Neural cell (in vitro differentiated cells): ENCODE data around the gene PPFIBP2.

ENCODE experiments used
- EP300 ChIP-seq: fragments of 450-650 bp; conservative IDR thresholded peaks from 2 replicates; pipeline ENCODE4 v1.6.1; 2014; ENCODE audit warnings: antibody characterized with exemption, mild to moderate bottlenecking, moderate library complexity; ENCODE audit not compliant: poor library complexity, severe bottlenecking
- EZH2 ChIP-seq: fragments of 200-600, 300-800 bp; shearing (Covaris generic), sonication (generic); IDR thresholded peaks from 2 replicates; pipeline ENCODE4 v1.6.1; 2014; ENCODE audit warnings: antibody characterized with exemption, low read length, borderline replicate concordance, mild to moderate bottlenecking; ENCODE audit not compliant: insufficient read depth, poor library complexity, severe bottlenecking
- MXI1 ChIP-seq: fragments of 450-650 bp; conservative IDR thresholded peaks from 2 replicates; pipeline ENCODE4 v1.6.1; 2014; ENCODE audit warnings: antibody characterized with exemption, mild to moderate bottlenecking; ENCODE audit not compliant: poor library complexity, severe bottlenecking
- POLR2AphosphoS5 ChIP-seq: IDR thresholded peaks from 2 replicates; pipeline ENCODE4 v1.6.1; 2012
- RAD21 ChIP-seq: fragments of 450-650 bp; conservative IDR thresholded peaks from 2 replicates; pipeline ENCODE4 v1.6.1; 2014; ENCODE audit warnings: antibody characterized with exemption, mild to moderate bottlenecking, moderate library complexity
- TF ChIP-seq, protein P1 (sequence below): fragments of 450-650 bp; IDR thresholded peaks from 2 replicates; pipeline ENCODE4 v1.5.1; 2014; ENCODE audit warnings: antibody characterized with exemption, mild to moderate bottlenecking, moderate library complexity; ENCODE audit not compliant: poor library complexity, severe bottlenecking

DNA sequence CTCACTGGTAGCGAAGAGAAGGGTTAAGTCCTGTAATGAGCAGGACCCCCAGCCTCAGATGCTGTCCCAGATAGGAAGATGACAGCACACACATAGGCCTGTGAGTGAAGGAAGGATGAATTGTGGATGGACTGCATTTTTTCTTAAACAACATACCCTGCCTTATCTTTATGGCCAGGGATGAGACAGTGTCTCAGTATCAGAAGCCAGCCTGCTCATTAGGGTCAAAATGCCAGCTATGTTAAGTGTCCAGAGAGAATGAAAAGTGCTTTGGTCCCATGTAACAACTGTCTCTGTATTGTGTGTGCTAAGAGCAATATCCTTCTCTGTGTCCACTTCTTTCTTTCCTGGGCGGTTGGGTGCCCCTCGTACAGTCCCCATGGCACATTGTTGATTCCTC is 30.2 kb downstream of the PPFIBP2 start:
- TF ChIP-seq, protein P1, sequence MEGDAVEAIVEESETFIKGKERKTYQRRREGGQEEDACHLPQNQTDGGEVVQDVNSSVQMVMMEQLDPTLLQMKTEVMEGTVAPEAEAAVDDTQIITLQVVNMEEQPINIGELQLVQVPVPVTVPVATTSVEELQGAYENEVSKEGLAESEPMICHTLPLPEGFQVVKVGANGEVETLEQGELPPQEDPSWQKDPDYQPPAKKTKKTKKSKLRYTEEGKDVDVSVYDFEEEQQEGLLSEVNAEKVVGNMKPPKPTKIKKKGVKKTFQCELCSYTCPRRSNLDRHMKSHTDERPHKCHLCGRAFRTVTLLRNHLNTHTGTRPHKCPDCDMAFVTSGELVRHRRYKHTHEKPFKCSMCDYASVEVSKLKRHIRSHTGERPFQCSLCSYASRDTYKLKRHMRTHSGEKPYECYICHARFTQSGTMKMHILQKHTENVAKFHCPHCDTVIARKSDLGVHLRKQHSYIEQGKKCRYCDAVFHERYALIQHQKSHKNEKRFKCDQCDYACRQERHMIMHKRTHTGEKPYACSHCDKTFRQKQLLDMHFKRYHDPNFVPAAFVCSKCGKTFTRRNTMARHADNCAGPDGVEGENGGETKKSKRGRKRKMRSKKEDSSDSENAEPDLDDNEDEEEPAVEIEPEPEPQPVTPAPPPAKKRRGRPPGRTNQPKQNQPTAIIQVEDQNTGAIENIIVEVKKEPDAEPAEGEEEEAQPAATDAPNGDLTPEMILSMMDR: no peak
- TF ChIP-seq EZH2 (no peak), EP300 (no peak), POLR2AphosphoS5 (no peak), RAD21 (no peak), MXI1 (no peak)
